Frontal cortex (tissue), 4 donors: ENCODE measurements around the gene ERN2. TPM values are rescaled to one million over a fixed set of nuclear protein-coding genes. Genes with fewer than 3 reads are reported as not detected.

Experiments
- DNase-seq, 2 donors: peaks; one replicate each; pipeline ENCODE4 v3.0.0; 2012; ENCODE audit warnings: low spot score in 2 of 2
- FAIRE-seq: peaks from 2 replicates; lab custom pipeline; 2012; peaks lifted over from hg19 to GRCh38; lab: Jason Lieb, UNC
- total RNA-seq: library from RNA; depleted of rRNA; stranded (reverse); fragments of >200 nt; gene quantifications from one replicate; pipeline ENCODE4 v1.2.3, GENCODE V29; 2014
- donor health status: control.
- donor health status: control.
- donor health status: control.

The ERN2 gene
- total RNA-seq, 1 donor from 2014 or later = not detected

DNA sequence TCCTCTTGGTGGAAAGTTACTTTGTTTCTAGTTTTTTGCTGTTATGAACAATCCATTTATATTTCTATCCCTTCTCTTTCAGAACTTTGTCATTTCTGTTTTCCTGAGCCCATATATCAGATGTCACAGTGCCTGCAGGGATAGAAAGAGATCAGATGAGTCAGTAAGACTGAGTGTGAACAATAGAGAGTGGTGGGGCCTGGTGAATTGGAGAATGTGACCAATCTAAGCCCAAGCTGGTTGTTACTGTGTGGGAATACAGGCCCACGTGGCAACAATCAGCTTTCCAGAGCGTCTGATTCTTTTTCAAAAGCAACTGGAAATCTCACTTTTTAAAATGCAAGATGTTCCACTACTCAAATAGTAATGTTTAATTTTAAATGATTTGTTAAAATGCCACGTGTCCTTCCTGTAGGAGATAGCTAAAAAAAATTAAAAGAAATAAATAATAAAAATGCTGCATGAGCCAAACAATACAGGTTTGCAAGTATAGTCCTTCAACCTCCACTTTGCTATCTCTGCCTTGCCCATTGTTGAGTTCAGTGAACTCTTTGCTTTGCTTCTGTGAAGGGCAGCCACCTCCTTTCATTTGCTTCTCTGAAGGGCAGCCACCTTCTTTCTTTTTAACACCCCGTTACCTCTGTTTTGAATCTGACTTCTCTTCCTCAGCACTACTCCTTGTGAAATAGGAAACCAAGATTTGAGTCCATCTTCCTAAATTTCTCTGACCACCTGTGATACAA is 62.2 kb downstream of the ERN2 start:
- FAIRE-seq (no peak), DNase-seq (no peak)

DNA sequence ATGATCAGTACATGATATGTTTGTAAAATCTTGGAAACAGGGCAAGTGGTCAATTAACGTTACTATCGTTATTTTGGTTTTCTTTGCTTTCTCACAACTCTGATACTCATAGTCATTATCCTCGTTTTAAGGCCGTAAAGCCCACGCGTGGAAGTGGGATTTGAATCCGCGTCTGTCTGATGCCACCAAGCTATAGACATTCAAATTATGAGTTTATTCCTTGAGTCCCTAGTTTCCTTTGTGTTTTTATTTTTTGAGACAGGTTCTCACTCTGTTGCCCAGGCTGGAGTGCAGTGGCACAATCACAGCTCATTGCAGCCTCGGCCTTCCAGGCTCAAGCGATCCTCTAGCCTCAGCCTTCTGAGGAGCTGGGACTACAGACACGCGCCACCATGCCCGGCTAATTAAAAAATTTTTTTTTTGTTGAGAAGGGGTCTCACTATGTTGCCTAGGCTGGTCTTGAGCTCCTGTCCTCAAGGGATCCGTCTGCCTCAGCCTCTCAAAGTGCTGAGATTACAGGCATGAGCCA is 70.7 kb downstream of the ERN2 start:
- no peak for DNase-seq
- FAIRE-seq = no peak

DNA sequence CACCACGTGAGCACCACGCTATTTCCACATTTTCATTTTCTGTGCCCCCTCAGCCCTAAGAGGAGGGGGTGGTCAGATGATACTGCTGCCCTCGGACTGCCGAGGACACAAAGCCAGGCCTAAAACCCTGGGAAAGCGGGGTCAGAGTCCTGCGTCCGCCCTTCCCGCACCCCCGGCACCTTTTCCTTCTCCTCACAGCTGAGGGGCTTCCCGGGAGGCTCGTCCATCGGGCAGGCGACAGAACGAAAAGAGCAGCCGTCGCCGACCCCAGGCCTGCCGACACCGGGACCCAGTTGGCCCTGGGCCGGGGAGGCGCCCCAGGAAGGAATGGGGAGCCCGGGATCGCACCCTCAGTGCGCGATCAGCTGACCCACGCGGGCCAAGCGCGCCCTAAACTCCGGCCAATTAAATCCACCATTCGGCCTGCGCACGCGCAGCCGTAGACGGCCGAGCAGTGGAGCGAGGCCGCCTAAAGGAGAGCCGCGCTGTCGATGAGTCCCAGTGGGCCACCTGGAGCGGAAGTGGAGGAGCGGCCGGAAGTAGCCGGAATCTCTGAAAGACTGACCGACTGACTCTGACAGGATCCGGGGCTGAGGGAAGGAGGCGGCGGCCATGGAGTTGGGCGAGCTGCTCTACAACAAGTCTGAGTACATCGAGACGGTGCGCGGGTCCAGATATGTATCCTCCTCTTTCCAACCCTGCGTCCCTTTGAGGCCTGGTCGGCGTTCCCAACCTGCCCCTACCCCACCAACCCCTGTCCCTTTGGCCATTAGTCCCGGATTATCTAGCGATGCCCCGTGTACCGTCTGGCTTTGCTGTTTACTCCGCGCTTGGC is 71.9 kb downstream of the ERN2 start, which contains the start of the genes DCTN5 and PALB2:
Gene DCTN5, plus strand, starts transcription at position 536 of the 835 bp plus-strand sequence. Its CDS starts 77 bp downstream, at position 613.
Gene PALB2, minus strand, starts transcription at position 380 of the 835 bp plus-strand sequence. Its CDS starts 153 bp downstream, at position 227.
- no peak for FAIRE-seq

DNA sequence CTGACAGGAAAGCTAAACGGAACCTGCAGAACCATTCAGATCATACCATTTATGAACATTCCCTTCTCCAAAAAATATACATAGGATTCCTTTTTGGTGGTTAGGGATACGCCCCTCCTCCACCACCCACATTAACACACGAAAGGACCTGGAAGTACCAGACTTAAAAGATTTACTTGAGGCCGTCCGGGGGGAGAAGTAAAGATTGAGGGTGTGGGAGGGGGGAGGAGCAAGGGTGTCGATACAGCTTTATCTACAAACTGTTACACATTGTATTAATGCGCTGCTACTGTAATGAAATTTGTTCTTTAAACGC is 72.4 kb downstream of the ERN2 start:
- DNase-seq = peak; percentile 10 to 18

More for the DNA sequence above, 71.9 kb downstream of the ERN2 start, which contains the start of the genes DCTN5 and PALB2:
- DNase-seq = peak; percentile 80 to 95

More for the DNA sequence above, 72.4 kb downstream of the ERN2 start:
- no peak for FAIRE-seq

Other genes starting within 250 kb of the ERN2 start
- gene GGA2, start 202.7 kb downstream of the ERN2 start, total RNA-seq = 17.9 TPM
- gene EARS2, start 155.9 kb downstream of the ERN2 start, total RNA-seq = 33.0 TPM
- 53.0 TPM for gene UBFD1, start 155.5 kb downstream of the ERN2 start, total RNA-seq
- gene NDUFAB1, start 116.9 kb downstream of the ERN2 start, total RNA-seq = 108 TPM
- gene PALB2, start 71.9 kb downstream of the ERN2 start, total RNA-seq = 21.6 TPM
- 75.0 TPM for gene DCTN5, start 71.8 kb downstream of the ERN2 start, total RNA-seq
- 1.6 TPM for gene PLK1, start 34.3 kb downstream of the ERN2 start, total RNA-seq
- gene CHP2, start 41.8 kb upstream of the ERN2 start, total RNA-seq = 1.2 TPM
- gene PRKCB, start 122.8 kb upstream of the ERN2 start, total RNA-seq = 49.3 TPM